ENCODE data around the gene ZNF324B.

GRCh38 chr19:58439576-58440554 is 11.6 kb upstream of the ZNF324B start, which contains the start of gene ZNF132:
- no peak for TF ChIP-seq CTCF (IDR thresholded peaks at IDR 0.05)
- no peak for TF ChIP-seq ZFX (IDR thresholded peaks at IDR 0.05; ENCODE audit: borderline replicate concordance)

Data from 22Rv1 (cell line).